Midbrain (tissue), 1 donor: ENCODE measurements around the gene PPP2R5A.
"Not testable (repeated sequence)": the region's sequence is repeated elsewhere in the genome, so short reads cannot be mapped to it uniquely, and the experiment has no call there.

Experiments
- DNase-seq: peaks from one replicate; lab custom pipeline; 2025; lab: John Stamatoyannopoulos, UW

Gene PPP2R5A

DNA sequence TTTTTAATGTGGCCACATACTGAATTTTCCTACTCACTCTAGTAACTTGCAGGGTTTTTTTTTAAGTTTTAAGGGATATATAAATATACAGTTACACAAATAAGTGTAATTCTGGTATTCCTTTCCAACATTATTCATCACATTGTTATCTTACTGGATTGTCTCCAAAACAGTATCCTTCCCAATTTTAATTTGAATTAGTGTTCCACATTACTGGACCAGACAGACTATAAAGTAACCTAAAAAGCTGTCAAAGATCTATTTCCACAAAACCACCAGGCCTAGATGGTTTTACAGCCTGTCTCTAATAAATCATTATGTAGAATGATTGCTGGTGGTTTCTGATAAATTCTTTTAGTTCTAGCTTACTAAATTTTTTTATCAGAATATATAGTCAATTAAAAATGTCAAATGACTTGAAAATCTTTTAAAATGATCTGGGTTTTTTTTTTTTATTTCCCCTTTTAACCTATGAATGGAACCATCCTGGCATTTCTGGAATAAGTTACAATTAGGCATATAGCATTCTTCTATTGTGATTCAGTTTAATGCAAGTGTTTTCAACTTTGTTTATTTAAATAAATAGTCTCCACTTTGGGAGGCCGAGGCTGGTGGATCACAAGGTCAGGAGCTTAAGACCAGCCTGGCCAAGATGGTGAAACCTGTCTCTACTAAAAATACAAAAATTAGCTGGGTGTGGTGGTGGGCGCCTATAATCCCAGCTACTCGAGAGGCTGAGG is 70.2 kb downstream of the PPP2R5A start:
- no peak for DNase-seq

DNA sequence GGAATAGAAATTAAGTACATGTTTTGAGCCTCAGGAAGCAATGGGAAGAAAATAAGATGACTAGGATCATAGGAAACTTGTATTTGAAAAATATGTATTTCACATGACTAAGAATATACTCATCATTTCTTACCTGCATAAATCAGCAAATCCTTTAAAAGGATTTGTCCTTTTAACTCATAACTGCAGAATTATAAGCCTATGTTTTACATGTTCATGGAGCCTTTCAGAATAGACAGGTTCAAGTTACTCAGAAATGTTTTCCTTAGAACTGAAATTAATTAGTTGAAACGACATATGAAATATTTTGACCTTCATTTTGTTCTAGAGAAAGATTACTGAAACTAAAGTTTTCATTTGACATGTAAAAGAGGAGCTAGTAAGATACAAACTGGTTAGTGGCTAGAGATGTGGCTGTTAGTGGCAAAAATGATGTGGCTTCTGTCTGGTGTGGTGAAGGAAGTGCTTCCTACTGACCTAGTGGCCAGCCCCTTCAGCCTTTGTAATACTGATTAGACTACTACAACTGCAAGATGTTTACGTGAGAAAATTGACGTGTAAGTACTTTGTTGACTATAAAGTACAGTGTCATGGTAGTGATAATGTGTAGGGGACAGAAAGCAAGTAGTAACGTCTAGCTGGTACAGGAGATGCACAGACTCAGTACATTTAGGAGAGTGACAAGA is 74.7 kb downstream of the PPP2R5A start:
- no peak for DNase-seq

DNA sequence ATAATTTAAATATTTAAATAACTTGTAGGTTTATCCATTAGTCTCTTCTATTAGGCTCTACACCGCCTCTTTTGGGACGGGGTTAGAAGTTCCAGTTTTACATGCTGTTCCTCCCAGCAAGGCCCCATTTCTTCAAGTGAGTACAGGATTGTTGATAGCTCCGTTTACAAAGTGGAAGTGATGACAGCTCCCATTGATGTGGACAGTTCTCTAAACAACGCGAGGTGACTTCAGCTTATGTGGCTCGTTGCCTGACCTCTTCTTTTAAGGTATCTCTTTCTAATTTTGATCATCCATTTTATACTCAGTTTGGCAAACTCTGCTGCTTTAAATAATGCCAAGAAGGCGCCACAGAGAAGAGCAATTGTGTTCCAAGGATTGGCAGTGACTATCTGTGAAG is 79.8 kb downstream of the PPP2R5A start:
- DNase-seq: peak; percentile 6

DNA sequence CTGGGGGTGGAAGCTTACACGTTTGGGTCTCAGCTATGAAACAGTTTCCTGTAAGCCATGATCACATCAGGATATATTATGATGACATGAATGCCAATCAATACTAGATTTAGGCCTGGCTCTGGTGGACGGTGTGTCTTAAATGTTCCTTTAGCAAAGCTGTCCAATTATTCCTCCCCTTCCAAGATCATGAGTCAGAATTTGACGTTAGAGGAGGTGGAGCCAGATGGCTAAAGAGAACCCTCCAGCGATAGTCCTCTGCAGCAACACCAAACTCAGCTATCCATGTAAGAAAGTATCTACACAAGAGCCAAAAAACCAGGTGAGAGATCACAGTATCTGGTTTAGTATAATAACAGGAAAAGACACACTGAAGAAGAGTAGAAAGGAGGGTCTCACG is 81.7 kb downstream of the PPP2R5A start:
- DNase-seq: no peak

DNA sequence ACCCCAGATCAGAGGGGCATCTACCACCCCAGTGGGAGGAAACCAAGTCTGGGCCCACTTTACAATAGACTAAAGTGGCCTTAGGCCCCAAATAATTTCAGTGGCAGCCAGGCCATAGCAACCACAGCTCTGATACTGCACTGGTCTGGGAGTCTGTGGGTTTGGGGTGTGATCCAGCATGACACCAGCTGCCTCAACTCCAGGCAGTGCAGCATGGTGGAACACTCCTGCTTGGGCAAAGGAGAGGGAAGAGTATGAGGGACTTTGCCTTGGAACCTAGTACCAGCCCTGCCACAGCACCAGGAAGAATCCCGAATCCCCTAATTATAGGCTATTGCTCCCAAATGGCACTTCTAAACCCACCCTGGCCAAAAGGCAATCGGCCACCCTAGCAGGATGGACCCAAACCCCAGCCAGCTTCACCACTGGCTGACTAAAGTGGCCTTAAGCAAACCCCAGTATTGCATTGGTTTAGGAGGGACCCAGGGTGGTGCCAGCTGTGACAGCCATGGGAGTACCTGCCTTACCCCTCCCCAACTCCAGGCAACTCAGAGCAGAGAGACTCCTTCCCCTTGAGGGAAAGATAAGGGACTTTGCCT is 82.4 kb downstream of the PPP2R5A start:
- no peak for DNase-seq

DNA sequence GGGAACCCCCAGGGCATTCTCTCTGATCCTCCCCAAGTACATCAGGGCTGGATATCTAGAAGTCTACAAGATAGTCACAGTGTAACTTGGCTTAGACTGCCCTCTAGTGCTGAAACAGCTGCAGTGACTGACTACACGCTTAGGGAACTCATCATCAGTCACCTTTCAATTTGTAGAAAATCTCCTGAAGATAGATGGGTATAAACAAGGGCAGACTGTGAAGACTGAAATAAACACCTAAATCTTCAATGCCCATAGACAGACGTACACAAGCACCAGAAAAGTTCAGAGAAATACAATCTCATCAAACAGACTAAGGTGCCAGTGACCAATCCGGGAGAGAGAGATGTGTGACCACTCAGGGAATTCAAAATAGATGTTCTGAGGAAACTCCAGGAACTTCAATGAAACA is 82.9 kb downstream of the PPP2R5A start:
- peak; percentile 69 for DNase-seq

DNA sequence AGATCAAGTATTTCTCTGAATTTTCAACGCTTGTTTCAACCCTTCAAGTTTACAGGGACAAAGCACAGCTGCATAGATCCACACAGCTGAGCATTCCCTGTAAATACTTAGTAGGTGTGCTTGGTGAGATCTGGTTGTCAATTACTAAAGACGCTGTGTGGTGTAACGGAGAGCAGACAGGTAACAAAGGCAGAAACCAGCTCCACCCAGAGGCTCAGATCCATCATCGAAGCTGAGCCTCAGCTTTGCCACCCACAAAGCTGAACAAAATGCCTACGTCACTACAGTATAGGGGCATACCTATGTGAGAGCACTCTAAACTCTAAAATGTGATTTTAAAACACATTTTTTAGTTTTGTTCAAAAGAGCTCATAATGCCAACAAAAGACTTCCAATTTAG is 90.8 kb downstream of the PPP2R5A start:
- no peak for DNase-seq

DNA sequence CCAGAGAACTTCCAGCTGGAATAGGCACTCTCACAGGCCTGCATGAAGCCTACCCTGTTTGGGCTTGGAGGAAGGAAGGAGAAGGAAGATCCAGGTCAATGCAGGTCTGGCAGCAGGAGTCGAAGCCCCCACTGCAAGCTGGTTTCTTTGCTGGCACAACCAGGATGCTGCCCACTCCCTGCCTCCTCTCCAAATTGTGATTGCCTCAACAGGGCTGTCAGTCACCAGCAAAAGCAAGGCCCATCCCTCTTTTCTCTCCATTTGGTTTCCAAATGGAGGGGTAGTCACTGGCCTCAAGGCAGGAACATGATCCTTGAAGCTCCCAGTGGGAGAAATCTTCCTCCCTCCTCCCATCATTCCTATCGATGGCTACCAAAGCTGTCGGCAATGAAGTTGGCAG is 92.4 kb downstream of the PPP2R5A start:
- no peak for DNase-seq

DNA sequence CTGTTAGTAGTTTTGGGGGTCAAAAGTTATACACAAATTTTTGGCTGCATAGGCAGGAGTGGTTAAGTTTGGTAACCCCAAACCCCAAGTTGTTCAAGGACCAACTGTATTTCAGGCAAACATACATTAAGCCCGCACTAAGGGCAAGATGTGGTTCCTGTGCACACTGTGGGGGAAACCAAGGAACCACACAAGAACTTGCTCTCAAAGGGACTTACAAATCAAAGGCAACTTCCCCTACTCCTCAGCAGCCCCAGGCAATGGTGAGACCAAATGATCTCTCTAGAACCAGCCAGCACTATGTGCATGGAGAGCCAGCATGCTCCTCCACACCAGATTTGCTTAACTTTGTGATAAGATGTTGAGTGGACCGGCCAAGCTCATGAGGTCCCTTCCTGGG is 94.2 kb downstream of the PPP2R5A start:
- no peak for DNase-seq

DNA sequence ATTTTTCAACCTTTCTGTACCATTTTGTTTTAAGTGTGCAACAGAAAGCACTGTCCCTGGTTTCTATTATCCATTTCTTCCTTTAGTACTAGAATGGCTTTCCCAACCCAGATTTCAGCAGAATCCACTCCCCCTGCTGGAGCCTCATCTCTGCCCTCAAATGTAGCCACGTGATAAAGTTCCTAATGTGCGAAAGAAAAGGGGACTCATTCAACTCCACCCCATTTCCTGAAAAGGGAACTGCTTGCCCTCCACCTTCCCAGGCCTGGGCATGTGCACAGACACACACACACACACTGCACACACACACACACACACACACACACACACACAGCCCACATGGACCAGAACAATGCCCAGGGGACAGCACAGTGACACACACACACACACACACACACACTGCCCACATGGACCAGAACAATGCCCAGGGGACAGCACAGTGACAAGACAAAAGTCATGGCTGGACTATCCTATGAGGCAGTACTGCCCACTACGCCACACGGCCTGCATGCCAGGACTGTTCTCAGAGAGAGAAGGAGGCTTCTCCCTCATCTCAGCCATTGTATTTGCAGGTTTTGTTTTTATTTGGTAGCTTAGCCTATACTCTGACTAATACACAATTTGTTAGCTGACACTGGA is 96.3 kb downstream of the PPP2R5A start:
- no peak for DNase-seq

DNA sequence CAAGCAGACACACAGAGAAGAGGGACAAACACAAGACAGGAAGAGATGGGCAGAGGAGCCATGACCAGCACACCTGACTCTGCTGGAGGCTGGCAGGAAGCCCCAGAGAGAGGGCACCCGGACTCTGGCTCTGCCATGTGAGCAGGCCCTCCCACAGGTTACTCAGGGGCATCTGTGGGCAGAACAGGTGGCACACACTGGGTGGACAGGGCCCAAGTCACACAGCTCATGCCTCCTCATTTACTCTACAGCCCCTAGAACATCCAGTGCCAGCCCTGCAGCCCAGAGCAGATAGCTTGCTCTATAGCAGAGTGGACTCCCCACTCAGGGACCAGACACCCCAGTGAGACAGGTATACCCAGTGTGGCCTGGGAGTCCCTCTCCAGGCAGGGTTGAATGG is 100.8 kb downstream of the PPP2R5A start:
- no peak for DNase-seq

DNA sequence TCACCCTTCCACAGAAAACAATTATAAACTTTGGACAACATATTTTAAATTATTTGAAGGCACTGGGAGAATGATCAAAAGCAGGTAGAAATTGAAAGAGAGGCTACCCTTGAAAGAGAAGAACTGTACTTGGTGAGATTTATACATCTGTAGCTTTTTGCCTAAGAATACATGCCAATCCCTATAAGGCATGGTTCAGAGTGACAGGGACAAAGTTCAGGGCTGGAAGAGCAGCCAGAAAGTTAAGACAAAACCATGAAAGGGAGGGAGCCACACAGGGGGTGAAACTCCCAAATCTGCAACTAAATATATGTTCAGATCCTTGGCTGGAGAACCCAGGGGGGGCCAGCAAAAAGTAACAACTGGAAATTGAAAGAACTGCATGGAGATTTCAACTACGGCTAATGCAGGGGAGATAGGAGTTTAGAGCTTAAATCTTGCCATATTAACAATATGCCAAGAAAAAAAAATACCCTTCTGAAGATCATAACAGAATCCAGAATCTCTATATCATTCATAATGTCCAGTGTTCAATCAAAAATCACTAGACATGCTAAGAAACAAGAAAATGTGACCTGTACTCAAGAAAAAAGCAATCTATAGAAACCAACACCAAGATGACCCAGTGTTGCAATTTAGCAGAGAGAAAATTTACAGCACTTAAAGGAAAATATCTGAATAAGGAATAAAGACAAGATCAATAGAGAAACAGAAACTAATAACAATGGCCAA is 103.9 kb downstream of the PPP2R5A start:
- DNase-seq: no peak

DNA sequence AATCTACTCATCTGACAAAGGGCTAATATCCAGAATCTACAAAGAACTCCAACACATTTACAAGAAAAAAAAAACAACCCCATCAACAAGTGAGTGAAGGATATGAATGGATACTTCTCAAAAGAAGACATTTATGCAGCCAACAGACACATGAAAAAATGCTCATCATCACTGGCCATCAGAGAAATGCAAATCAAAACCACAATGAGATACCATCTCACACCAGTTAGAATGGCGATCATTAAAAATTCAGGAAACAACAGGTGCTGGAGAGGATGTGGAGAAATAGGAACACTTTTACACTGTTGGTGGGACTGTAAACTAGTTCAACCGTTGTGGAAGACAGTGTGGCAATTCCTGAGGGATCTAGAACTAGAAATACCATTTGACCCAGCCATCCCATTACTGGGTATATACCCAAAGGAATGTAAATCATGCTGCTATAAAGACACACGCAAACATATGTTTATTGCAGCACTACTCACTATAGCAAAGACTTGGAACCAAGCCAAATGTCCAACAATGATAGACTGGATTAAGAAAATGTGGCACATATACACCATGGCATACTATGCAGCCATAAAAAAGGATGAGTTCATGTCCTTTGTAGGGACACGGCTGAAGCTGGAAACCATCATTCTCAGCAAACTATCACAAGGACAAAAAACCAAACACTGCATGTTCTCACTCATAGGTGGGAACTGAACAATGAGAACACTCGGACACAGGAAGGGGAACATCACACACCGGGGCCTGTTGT is 110.6 kb downstream of the PPP2R5A start:
- DNase-seq: not testable (repeated sequence)

DNA sequence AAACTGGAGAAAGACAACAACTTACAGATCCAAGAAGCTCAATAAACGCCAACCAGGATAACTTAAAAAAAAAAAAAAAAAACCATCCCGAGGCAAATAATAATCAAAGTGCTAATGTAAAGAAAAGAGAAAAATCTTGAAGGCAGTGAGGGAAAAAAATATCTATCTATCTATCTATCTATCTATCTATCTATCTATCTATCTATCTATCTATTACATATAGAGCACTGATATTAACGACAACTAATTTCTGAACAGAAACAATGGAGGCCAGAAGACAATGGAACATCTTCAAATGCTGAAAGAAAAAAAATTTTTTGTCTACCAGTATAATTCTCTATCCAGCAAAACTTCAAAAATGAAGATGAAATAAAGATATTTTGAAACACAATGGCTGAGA is 111.4 kb downstream of the PPP2R5A start:
- DNase-seq: no peak

DNA sequence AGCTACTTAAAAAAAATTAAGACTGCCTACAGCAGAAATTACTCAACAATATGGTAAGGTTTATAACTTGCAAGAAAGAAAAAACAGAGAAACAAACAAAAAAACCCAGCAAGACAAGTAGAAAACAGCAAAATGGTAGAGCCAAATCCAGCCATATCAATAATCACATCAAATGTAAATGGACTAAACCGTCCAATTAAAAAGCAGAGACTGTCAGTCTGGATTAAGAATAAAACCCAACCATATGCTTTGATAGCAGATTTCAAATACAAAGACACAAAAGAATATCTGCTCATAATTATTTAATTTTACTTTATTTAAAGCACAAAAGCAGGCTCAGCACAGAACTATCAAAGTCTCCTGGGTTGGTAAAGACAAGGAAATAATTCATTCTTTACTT is 112.0 kb downstream of the PPP2R5A start:
- no peak for DNase-seq

DNA sequence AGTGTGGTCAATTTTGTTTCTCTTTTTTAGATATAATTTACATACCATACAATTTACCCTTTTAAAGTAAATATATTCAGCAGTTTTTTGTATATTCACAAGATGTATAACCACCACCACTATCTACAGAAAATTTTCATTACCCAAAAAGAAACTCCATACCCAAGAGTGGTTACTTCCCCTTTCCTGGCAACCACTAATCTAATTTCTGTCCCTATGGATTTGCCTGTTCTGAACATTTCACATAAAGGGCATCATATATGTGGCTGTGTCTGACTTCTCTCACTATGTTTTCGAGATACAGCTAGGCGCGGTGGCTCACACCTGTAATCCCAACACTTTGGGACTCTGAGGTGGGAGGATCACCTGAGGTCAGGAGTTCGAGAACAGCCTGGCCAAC is 115.8 kb downstream of the PPP2R5A start:
- DNase-seq: no peak

DNA sequence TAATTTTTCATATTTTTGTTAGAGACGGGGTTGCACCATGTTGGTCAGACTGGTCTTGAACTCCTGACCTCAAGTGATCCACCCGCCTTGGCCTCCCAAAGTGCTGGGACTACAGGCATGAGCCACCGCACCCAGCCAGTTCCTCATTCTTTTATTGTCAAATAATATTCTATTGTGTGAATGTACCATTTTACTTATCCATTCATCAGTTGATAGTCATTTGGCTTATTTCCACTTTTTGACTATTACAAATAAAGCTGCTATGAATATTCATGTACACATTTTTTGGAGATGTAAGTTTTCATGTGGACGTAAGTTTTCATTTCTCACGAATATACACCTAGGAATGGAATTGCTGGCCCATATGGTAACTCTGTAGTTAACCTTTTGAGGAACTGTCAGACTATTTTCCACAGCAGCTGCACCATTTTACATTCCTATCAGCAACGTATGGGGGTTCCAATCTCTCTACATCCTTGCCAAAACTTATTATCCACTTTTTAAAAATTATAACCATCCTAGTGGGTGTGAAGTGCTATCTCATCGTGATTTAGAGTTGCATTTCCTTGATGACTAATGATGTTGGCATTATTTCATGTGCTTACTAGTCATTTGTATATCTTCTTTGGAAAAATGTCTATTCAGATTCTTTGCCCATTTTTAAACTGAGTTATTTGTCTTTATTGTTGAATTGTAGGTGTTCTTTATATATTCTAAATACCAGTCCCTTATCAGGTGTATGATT is 116.8 kb downstream of the PPP2R5A start:
- no peak for DNase-seq

DNA sequence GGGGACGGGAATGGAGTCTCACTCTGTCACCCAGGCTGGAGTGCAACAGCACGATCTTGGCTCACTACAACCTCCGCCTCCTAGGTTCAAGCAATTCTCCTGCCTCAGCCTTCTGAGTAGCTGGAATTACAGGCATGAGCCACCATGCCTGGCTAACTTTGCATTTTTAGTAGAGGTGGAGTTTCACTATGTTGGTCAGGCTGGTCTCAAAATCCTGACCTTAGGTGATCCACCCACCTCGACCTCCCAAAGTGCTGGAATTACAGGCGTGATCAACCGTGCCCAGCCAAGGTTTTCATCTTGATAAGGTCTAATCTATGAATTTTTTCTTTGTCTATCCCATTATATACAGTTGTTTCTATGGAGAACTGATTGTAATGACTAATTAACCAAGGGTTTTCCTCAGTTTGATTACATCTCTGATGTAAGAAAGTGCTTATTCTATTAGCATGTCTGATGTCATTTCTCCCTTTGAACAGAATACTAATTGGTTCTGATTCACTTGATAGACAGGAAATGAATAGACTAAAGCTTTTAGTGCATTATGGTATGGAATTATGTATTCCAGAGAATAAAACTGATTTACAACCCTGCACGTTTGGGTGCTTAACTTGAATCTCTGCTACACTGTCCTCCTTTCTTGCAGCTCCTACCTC is 117.6 kb downstream of the PPP2R5A start:
- DNase-seq: no peak

DNA sequence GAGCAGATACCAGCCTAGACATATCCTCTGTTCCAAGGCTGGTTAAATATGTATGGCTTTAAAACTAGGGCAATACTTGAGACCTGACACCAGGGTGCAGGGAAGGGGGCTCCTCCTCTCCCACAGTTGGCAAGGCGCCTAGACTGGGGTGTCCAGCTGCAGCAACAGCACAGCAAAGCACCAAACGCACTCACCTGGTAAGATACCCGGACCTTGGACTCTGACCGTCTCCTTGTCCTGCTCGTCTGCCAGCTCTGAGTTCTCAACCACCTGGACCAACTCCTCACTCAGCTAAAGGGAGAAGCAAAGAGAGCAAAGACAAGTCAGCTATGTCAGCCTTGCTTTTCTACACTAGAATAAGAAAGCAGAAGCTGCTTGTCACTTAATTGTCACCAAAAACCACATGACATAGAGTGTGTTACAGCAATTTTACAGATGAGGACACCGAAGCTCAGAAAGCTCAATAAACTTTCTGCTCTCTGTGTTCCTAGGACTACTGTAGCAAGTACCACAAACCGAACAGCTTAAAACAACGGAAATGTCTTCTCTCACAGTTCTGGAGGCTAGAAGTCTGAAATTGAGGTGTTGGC is 125.1 kb downstream of the PPP2R5A start:
- no peak for DNase-seq
